Hematopoietic multipotent progenitor cell (in vitro differentiated cells): ENCODE data around the gene SRSF9. TPM values are rescaled to one million over a fixed set of nuclear protein-coding genes. Genes with fewer than 3 reads are reported as not detected.

Experiments
- DNase-seq, 3 donors: peaks; one replicate each; pipeline ENCODE4 v3.0.0-alpha.2; 2011 to 2015; ENCODE audit warnings: low read depth in 2 of 3, low spot score in 2 of 3
- total RNA-seq: library from RNA; depleted of rRNA; stranded (reverse); fragments of >200 nt; gene quantifications from one replicate; pipeline ENCODE4 v1.2.3, GENCODE V29; 2012

SRSF9 gene
- total RNA-seq, 1 donor = 144 TPM

- DNase-seq = no peak
Measured at GRCh38 chr12:120485961-120486881, 16.7 kb upstream of the SRSF9 start.

GRCh38 chr12:120483621-120484020, 14.1 kb upstream of the SRSF9 start:
- no peak for DNase-seq

GRCh38 chr12:120481022-120481767, 11.6 kb upstream of the SRSF9 start:
- DNase-seq = peak in 1 of 3 donors; percentile 23

GRCh38 chr12:120480211-120480610, 10.7 kb upstream of the SRSF9 start:
- DNase-seq = no peak

- no peak for DNase-seq
Measured at GRCh38 chr12:120479458-120479857, 9.9 kb upstream of the SRSF9 start.

GRCh38 chr12:120475643-120476042, 6.1 kb upstream of the SRSF9 start:
- DNase-seq = no peak

- no peak for DNase-seq
Measured at GRCh38 chr12:120474616-120474960, 5.0 kb upstream of the SRSF9 start.

- DNase-seq = no peak
Measured at GRCh38 chr12:120473807-120474615, 4.5 kb upstream of the SRSF9 start.

- no peak for DNase-seq
Measured at GRCh38 chr12:120472521-120472920, 3.0 kb upstream of the SRSF9 start.

GRCh38 chr12:120470150-120470784, 719 bp upstream of the SRSF9 start:
- DNase-seq = no peak

GRCh38 chr12:120468821-120469449, 613 bp downstream of the SRSF9 start:
- peak in 2 of 3 donors; percentile 60 to 76 for DNase-seq

GRCh38 chr12:120468325-120468820, 1.2 kb downstream of the SRSF9 start:
- DNase-seq = no peak

GRCh38 chr12:120467439-120467838, 2.1 kb downstream of the SRSF9 start:
- no peak for DNase-seq

GRCh38 chr12:120466560-120467315, 2.8 kb downstream of the SRSF9 start:
- peak in 2 of 3 donors; percentile 62 to 74 for DNase-seq

GRCh38 chr12:120465756-120466155, 3.8 kb downstream of the SRSF9 start:
- no peak for DNase-seq

- no peak for DNase-seq
Measured at GRCh38 chr12:120463712-120464111, 5.8 kb downstream of the SRSF9 start.

- DNase-seq = no peak
Measured at GRCh38 chr12:120462099-120462640, 7.4 kb downstream of the SRSF9 start.

- no peak for DNase-seq
Measured at GRCh38 chr12:120460157-120460556, 9.4 kb downstream of the SRSF9 start.

- DNase-seq = peak in 2 of 3 donors; percentile 35 to 54
Measured at GRCh38 chr12:120457133-120457532, 12.4 kb downstream of the SRSF9 start.
